Measurements from ENCODE around the gene COG3.
"Not testable (repeated sequence)": the region's sequence is repeated elsewhere in the genome, so short reads cannot be mapped to it uniquely, and the experiment has no call there.

The COG3 gene

GRCh38 chr13:45464687-45465453 lies at the start of gene COG3:
Gene COG3, plus strand, starts transcription at chr13:45464939. Its CDS starts 98 bp downstream, at chr13:45465037.
- DNase-seq (ENCODE audit: extremely low read depth in 1 of 2, low read depth in 1 of 2) = peak; percentile 87 to 92

- DNase-seq (ENCODE audit: extremely low read depth in 1 of 2, low read depth in 1 of 2) = no peak
These were observed 49.6 kb upstream of the COG3 start for GRCh38 chr13:45415112-45415511.

GRCh38 chr13:45416516-45417128 lies 48.1 kb upstream of the COG3 start:
- DNase-seq (ENCODE audit: extremely low read depth in 1 of 2, low read depth in 1 of 2) = no peak

GRCh38 chr13:45417790-45418534 lies 46.8 kb upstream of the COG3 start, which contains the start of gene SLC25A30:
Gene SLC25A30, minus strand, starts transcription at chr13:45418373. Its CDS starts 6,948 bp downstream, at chr13:45411425.
- peak; percentile 83 to 91 for DNase-seq (ENCODE audit: extremely low read depth in 1 of 2, low read depth in 1 of 2)

- not testable (repeated sequence) for DNase-seq (ENCODE audit: extremely low read depth in 1 of 2, low read depth in 1 of 2)
These were observed 45.4 kb upstream of the COG3 start for GRCh38 chr13:45419389-45419788.

- no peak for DNase-seq (ENCODE audit: extremely low read depth in 1 of 2, low read depth in 1 of 2)
These were observed 44.8 kb upstream of the COG3 start for GRCh38 chr13:45419945-45420344.

GRCh38 chr13:45422731-45423292 lies 41.9 kb upstream of the COG3 start:
- no peak for DNase-seq (ENCODE audit: extremely low read depth in 1 of 2, low read depth in 1 of 2)

GRCh38 chr13:45426056-45426841 lies 38.5 kb upstream of the COG3 start:
- DNase-seq (ENCODE audit: extremely low read depth in 1 of 2, low read depth in 1 of 2) = not testable (repeated sequence)

GRCh38 chr13:45432737-45433380 lies 31.9 kb upstream of the COG3 start:
- no peak for DNase-seq (ENCODE audit: extremely low read depth in 1 of 2, low read depth in 1 of 2)

- DNase-seq (ENCODE audit: extremely low read depth in 1 of 2, low read depth in 1 of 2) = no peak
These were observed 31.4 kb upstream of the COG3 start for GRCh38 chr13:45433381-45433790.

- no peak for DNase-seq (ENCODE audit: extremely low read depth in 1 of 2, low read depth in 1 of 2)
These were observed 30.0 kb upstream of the COG3 start for GRCh38 chr13:45434556-45435371.

GRCh38 chr13:45436332-45436731 lies 28.4 kb upstream of the COG3 start:
- no peak for DNase-seq (ENCODE audit: extremely low read depth in 1 of 2, low read depth in 1 of 2)

GRCh38 chr13:45436953-45437352 lies 27.8 kb upstream of the COG3 start:
- DNase-seq (ENCODE audit: extremely low read depth in 1 of 2, low read depth in 1 of 2) = no peak

- no peak for DNase-seq (ENCODE audit: extremely low read depth in 1 of 2, low read depth in 1 of 2)
These were observed 26.8 kb upstream of the COG3 start for GRCh38 chr13:45437947-45438346.

GRCh38 chr13:45439008-45439407 lies 25.7 kb upstream of the COG3 start:
- DNase-seq (ENCODE audit: extremely low read depth in 1 of 2, low read depth in 1 of 2) = no peak

- no peak for DNase-seq (ENCODE audit: extremely low read depth in 1 of 2, low read depth in 1 of 2)
These were observed 24.8 kb upstream of the COG3 start for GRCh38 chr13:45439781-45440462.

GRCh38 chr13:45441633-45442032 lies 23.1 kb upstream of the COG3 start:
- DNase-seq (ENCODE audit: extremely low read depth in 1 of 2, low read depth in 1 of 2) = no peak

- no peak for DNase-seq (ENCODE audit: extremely low read depth in 1 of 2, low read depth in 1 of 2)
These were observed 19.7 kb upstream of the COG3 start for GRCh38 chr13:45445053-45445452.

- DNase-seq (ENCODE audit: extremely low read depth in 1 of 2, low read depth in 1 of 2) = no peak
These were observed 18.6 kb upstream of the COG3 start for GRCh38 chr13:45446181-45446580.

Data from stimulated activated CD8-positive, alpha-beta memory T cell treated with anti-CD3 and anti-CD28 coated beads, Interleukin-7, amount 100 ng/mL, for 48 hours (primary cell).